ENCODE measurements around the gene HIVEP3.

Gene HIVEP3

DNA sequence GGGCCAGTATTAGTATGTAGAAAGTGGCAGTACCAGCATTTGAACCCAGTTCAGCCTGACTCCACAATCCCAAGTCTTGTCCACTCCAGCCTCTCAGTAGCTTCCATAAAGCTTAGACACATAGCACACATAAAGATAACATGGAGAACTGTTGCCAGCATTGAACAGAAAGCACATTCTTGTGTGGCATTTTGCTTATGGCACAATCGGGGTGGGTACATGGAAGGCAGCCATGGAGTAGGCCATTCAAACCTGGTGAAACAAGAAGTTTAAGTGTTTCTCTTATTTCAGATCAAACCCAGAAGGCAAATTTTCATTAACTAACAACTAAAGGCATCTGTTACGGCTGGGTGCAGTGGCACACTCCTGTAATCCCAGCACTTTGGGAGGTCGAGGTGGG is 102.7 kb downstream of the HIVEP3 start:
- no peak overlapping the region for H3K4me3 ChIP-seq (ENCODE audit: low read depth, low read length)
- DNase-seq (ENCODE audit: low read depth): no peak
- TF ChIP-seq, protein P1, sequence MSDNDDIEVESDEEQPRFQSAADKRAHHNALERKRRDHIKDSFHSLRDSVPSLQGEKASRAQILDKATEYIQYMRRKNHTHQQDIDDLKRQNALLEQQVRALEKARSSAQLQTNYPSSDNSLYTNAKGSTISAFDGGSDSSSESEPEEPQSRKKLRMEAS (IDR thresholded peaks at IDR 0.05; ENCODE audit: low read depth, low read length): no peak

GRCh38 chr1:41813755-41814745 is 104.7 kb downstream of the HIVEP3 start:
- H3K4me3 ChIP-seq (ENCODE audit: low read depth, low read length): no peak overlapping the region
- TF ChIP-seq CTCF (IDR thresholded peaks at IDR 0.05; ENCODE audit: low read depth, low read length): no peak
- no peak for TF ChIP-seq POLR2A (IDR thresholded peaks at IDR 0.05; ENCODE audit: extremely low read depth, insufficient read length)
- TF ChIP-seq, protein P1 (IDR thresholded peaks at IDR 0.05; ENCODE audit: low read depth, low read length): no peak
- no peak for TF ChIP-seq MYC (IDR thresholded peaks at IDR 0.05; ENCODE audit: low read depth, low read length)
- no peak for DNase-seq (ENCODE audit: low read depth)

- TF ChIP-seq POLR2A (IDR thresholded peaks at IDR 0.05; ENCODE audit: extremely low read depth, insufficient read length) (no peak), MYC (IDR thresholded peaks at IDR 0.05; ENCODE audit: low read depth, low read length) (no peak), CTCF (IDR thresholded peaks at IDR 0.05; ENCODE audit: low read depth, low read length) (no peak)
- TF ChIP-seq, protein P1 (IDR thresholded peaks at IDR 0.05; ENCODE audit: low read depth, low read length): no peak
- no peak for DNase-seq (ENCODE audit: low read depth)
- no peak overlapping the region for H3K4me3 ChIP-seq (ENCODE audit: low read depth, low read length)
These were observed 105.5 kb downstream of the HIVEP3 start for GRCh38 chr1:41813226-41813625.

- no peak for DNase-seq (ENCODE audit: low read depth)
- TF ChIP-seq, protein P1 (IDR thresholded peaks at IDR 0.05; ENCODE audit: low read depth, low read length): no peak
- TF ChIP-seq MYC (IDR thresholded peaks at IDR 0.05; ENCODE audit: low read depth, low read length) (no peak), POLR2A (IDR thresholded peaks at IDR 0.05; ENCODE audit: extremely low read depth, insufficient read length) (no peak), CTCF (IDR thresholded peaks at IDR 0.05; ENCODE audit: low read depth, low read length) (no peak)
- H3K4me3 ChIP-seq (ENCODE audit: low read depth, low read length): no peak overlapping the region
These were observed 106.3 kb downstream of the HIVEP3 start for GRCh38 chr1:41812453-41812852.

DNA sequence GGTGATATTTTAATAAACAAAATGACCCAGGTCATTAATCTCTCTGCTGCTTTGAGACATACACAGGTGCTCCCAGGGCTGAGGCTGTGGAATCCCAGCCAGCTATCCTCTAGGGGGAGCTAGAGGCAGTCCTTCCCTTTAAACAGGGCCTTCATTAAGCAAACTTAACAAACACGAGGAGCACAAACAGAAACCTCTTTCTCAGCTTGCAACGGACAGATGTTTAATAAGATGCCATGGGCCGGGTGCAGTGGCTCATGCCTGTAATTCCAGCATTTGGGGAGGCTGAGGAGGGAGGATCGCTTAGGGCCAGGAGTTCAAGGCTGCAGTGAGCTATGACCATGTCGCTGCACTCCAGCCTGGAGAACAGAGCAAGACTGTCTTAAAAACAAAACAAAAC is 106.7 kb downstream of the HIVEP3 start:
- peak; percentile 74 for DNase-seq (ENCODE audit: low read depth)
- no peak overlapping the region for H3K4me3 ChIP-seq (ENCODE audit: low read depth, low read length)
- TF ChIP-seq, protein P1 (IDR thresholded peaks at IDR 0.05; ENCODE audit: low read depth, low read length): no peak
- peak; percentile 92 for TF ChIP-seq CTCF (IDR thresholded peaks at IDR 0.05; ENCODE audit: low read depth, low read length)

- peak; percentile 74 for DNase-seq (ENCODE audit: low read depth)
- no peak overlapping the region for H3K4me3 ChIP-seq (ENCODE audit: low read depth, low read length)
- TF ChIP-seq MYC (IDR thresholded peaks at IDR 0.05; ENCODE audit: low read depth, low read length): no peak
- TF ChIP-seq CTCF (IDR thresholded peaks at IDR 0.05; ENCODE audit: low read depth, low read length): no peak
- TF ChIP-seq POLR2A (IDR thresholded peaks at IDR 0.05; ENCODE audit: extremely low read depth, insufficient read length): no peak
- TF ChIP-seq, protein P1 (IDR thresholded peaks at IDR 0.05; ENCODE audit: low read depth, low read length): no peak
These were observed 107.5 kb downstream of the HIVEP3 start for GRCh38 chr1:41811051-41811795.
